ENCODE results near the gene NAXE. TPM values are rescaled to one million over a fixed set of nuclear protein-coding genes. Genes with fewer than 3 reads are reported as not detected.

NAXE gene
- total RNA-seq, 1 donor from 2014 or later: 32.8 TPM

DNA sequence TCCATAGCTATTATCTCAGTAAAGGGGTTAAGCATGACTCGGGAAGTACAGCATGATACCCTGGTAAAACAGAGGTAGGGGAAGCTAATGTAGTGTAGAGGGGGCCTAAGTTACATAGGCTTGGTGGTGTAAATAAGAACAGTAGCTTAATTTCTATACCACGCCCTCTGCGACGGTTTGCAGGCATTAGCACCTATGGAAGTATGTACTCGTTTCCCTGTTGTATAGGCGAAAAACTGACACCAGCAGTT is 470 bp upstream of the NAXE start:
- Histone ChIP-seq H3K27me3 (no peaks in the 10 kb centered on the region), H3K4me3 (peak overlapping the region; percentile 82), H2AFZ (replicated peaks) (peak overlapping the region; percentile 88), H4K20me1 (ENCODE audit: low read depth) (no peaks in the 10 kb centered on the region), H3K36me3 (no peaks in the 10 kb centered on the region), H3K4me2 (peak overlapping the region; percentile 95), H3K9ac (peak overlapping the region; percentile 45), H3K27ac (no peak overlapping the region), H3K4me1 (peaks cover 5% of the 10 kb centered on the region), H3F3A (ENCODE audit: low read depth) (peaks cover 39% of the 10 kb centered on the region), H3K79me2 (ENCODE audit: low read depth) (peaks cover 5% of the 10 kb centered on the region), H3K9me3 (ENCODE audit: low read depth) (no peaks in the 10 kb centered on the region)
- Mint-ChIP-seq H3K4me1 (peaks cover 28% of the 10 kb centered on the region), H3K9me3 (no peaks in the 10 kb centered on the region), H3K36me3 (peaks cover 7% of the 10 kb centered on the region), H3K4me3 (peak overlapping the region; percentile 89), H3K27ac (peak overlapping the region; percentile 93), H3K27me3 (ENCODE audit: insufficient read depth, low read depth) (peaks cover 7% of the 10 kb centered on the region)
- DNase-seq (ENCODE audit: low spot score): no peak
- TF ChIP-seq EZH2phosphoT487 (IDR thresholded peaks at IDR 0.05) (no peak), EZH2 (IDR thresholded peaks at IDR 0.05) (no peak)
- TF ChIP-seq, protein P1, sequence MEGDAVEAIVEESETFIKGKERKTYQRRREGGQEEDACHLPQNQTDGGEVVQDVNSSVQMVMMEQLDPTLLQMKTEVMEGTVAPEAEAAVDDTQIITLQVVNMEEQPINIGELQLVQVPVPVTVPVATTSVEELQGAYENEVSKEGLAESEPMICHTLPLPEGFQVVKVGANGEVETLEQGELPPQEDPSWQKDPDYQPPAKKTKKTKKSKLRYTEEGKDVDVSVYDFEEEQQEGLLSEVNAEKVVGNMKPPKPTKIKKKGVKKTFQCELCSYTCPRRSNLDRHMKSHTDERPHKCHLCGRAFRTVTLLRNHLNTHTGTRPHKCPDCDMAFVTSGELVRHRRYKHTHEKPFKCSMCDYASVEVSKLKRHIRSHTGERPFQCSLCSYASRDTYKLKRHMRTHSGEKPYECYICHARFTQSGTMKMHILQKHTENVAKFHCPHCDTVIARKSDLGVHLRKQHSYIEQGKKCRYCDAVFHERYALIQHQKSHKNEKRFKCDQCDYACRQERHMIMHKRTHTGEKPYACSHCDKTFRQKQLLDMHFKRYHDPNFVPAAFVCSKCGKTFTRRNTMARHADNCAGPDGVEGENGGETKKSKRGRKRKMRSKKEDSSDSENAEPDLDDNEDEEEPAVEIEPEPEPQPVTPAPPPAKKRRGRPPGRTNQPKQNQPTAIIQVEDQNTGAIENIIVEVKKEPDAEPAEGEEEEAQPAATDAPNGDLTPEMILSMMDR (IDR thresholded peaks at IDR 0.05): no peak

- no peak for DNase-seq (ENCODE audit: low spot score)
- Histone ChIP-seq H3K9ac (peak overlapping the region; percentile 44), H3K4me2 (peak overlapping the region; percentile 95), H3K27ac (no peak overlapping the region), H3K4me1 (peaks cover 5% of the 10 kb centered on the region), H3K36me3 (no peaks in the 10 kb centered on the region), H3K79me2 (ENCODE audit: low read depth) (peaks cover 5% of the 10 kb centered on the region), H2AFZ (replicated peaks) (peak overlapping the region; percentile 61), H3K9me3 (ENCODE audit: low read depth) (no peaks in the 10 kb centered on the region), H3F3A (ENCODE audit: low read depth) (peaks cover 39% of the 10 kb centered on the region), H3K4me3 (peak overlapping the region; percentile 82), H3K27me3 (no peaks in the 10 kb centered on the region), H4K20me1 (ENCODE audit: low read depth) (no peaks in the 10 kb centered on the region)
- peaks cover 28% of the 10 kb centered on the region for H3K4me1 Mint-ChIP-seq
- TF ChIP-seq EZH2phosphoT487 (IDR thresholded peaks at IDR 0.05) (no peak), EZH2 (IDR thresholded peaks at IDR 0.05) (no peak)
- TF ChIP-seq, protein P1 (IDR thresholded peaks at IDR 0.05): no peak
- no peak overlapping the region for H3K27ac Mint-ChIP-seq
- H3K4me3 Mint-ChIP-seq: peak overlapping the region; percentile 85
- peaks cover 5% of the 10 kb centered on the region for H3K27me3 Mint-ChIP-seq (ENCODE audit: insufficient read depth, low read depth)
- H3K36me3 Mint-ChIP-seq: peaks cover 13% of the 10 kb centered on the region
- no peaks in the 10 kb centered on the region for H3K9me3 Mint-ChIP-seq
Observed at GRCh38 chr1:156592158-156592909, 758 bp downstream of the NAXE start.

DNA sequence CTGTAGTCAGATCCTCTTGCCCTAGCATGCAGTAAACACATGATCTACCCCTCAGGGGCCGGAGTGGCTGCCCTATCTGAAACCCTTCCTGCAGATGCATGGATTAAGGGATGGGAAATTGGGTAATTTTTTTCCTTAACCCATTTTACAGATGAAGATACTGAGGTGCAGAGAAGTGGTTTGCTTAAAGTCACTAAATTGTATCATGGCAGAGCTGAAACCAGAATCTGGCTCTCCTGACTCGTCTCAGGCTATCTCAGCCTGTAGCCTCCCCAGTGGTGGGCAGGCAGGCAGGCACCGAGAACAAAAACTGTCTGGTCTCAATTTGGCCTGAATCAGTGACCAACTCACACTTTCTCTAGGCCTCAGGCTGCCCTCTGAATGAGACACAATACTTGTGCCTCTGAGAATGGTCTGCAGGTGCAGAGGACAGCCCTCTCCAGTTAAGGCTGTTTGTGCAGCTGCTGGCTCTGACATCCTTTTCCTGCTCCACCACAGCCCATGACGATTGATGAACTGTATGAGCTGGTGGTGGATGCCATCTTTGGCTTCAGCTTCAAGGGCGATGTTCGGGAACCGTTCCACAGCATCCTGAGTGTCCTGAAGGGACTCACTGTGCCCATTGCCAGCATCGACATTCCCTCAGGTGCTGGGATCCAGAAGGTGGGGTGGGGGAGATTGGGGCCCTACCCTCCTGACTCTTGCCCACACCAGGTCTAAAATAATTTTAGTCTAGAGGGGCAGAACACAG is 1.5 kb downstream of the NAXE start:
- H3K36me3 Mint-ChIP-seq: peaks cover 13% of the 10 kb centered on the region
- H3K4me3 Mint-ChIP-seq: peak overlapping the region; percentile 85
- Histone ChIP-seq H3K9ac (no peak overlapping the region), H3K4me3 (no peak overlapping the region), H4K20me1 (ENCODE audit: low read depth) (no peaks in the 10 kb centered on the region), H3K36me3 (no peaks in the 10 kb centered on the region), H3K79me2 (ENCODE audit: low read depth) (peaks cover 5% of the 10 kb centered on the region), H2AFZ (replicated peaks) (no peak overlapping the region), H3K4me1 (peaks cover 5% of the 10 kb centered on the region), H3F3A (ENCODE audit: low read depth) (peaks cover 39% of the 10 kb centered on the region), H3K4me2 (peak overlapping the region; percentile 95), H3K9me3 (ENCODE audit: low read depth) (no peaks in the 10 kb centered on the region), H3K27me3 (no peaks in the 10 kb centered on the region), H3K27ac (no peak overlapping the region)
- H3K4me1 Mint-ChIP-seq: peaks cover 28% of the 10 kb centered on the region
- TF ChIP-seq EZH2 (IDR thresholded peaks at IDR 0.05) (no peak), EZH2phosphoT487 (IDR thresholded peaks at IDR 0.05) (no peak)
- TF ChIP-seq, protein P1 (IDR thresholded peaks at IDR 0.05): no peak
- peaks cover 5% of the 10 kb centered on the region for H3K27me3 Mint-ChIP-seq (ENCODE audit: insufficient read depth, low read depth)
- no peak for DNase-seq (ENCODE audit: low spot score)
- H3K9me3 Mint-ChIP-seq: no peaks in the 10 kb centered on the region
- H3K27ac Mint-ChIP-seq: no peak overlapping the region

Data from neural progenitor cell (in vitro differentiated cells).